ENCODE results near the gene SULT1E1.

- no peak for TF ChIP-seq CTCF (IDR thresholded peaks at IDR 0.05)
- TF ChIP-seq USF2 (IDR thresholded peaks at IDR 0.05) = no peak
- no peak for TF ChIP-seq PHF8 (IDR thresholded peaks at IDR 0.05; ENCODE audit: borderline replicate concordance, low read depth)
- no peak for TF ChIP-seq KDM5A (IDR thresholded peaks at IDR 0.05)
- TF ChIP-seq SMC3 (IDR thresholded peaks at IDR 0.05) = no peak
- TF ChIP-seq JUNB (IDR thresholded peaks at IDR 0.05) = no peak
- no peak for TF ChIP-seq RCOR1 (IDR thresholded peaks at IDR 0.05; ENCODE audit: low read depth, low read length)
- no peak for TF ChIP-seq CHD4 (IDR thresholded peaks at IDR 0.05; ENCODE audit: borderline replicate concordance)
Measured at GRCh38 chr4:69894186-69894585, 34.2 kb upstream of the SULT1E1 start.
